ENCODE data around the gene SHISA7.
A peak's percentile ranks its signal among the peaks of the same experiment; 100 is the strongest.

SHISA7 gene

GRCh38 chr19:55482156-55482961, 39.3 kb upstream of the SHISA7 start:
- DNase-seq: no peak

- DNase-seq: no peak
Observed at GRCh38 chr19:55481794-55482155, 38.7 kb upstream of the SHISA7 start.

- no peak for DNase-seq
Observed at GRCh38 chr19:55481148-55481793, 38.2 kb upstream of the SHISA7 start.

- no peak for DNase-seq
Observed at GRCh38 chr19:55479451-55480230, 36.5 kb upstream of the SHISA7 start.

- DNase-seq: no peak
Observed at GRCh38 chr19:55479045-55479444, 35.9 kb upstream of the SHISA7 start.

GRCh38 chr19:55478364-55478763, 35.3 kb upstream of the SHISA7 start:
- no peak for DNase-seq

GRCh38 chr19:55477905-55478304, 34.8 kb upstream of the SHISA7 start:
- no peak for DNase-seq

GRCh38 chr19:55476100-55476775, 33.1 kb upstream of the SHISA7 start, which contains the start of gene ZNF628:
Gene ZNF628, plus strand, starts transcription at chr19:55476617. Its CDS starts 3,294 bp downstream, at chr19:55479911.
- DNase-seq: peak; percentile 94

- no peak for DNase-seq
Observed at GRCh38 chr19:55474269-55475265, 31.5 kb upstream of the SHISA7 start.

- no peak for DNase-seq
Observed at GRCh38 chr19:55473225-55474012, 30.3 kb upstream of the SHISA7 start.

GRCh38 chr19:55472463-55472862, 29.4 kb upstream of the SHISA7 start:
- DNase-seq: no peak

GRCh38 chr19:55471266-55471665, 28.2 kb upstream of the SHISA7 start:
- no peak for DNase-seq

- no peak for DNase-seq
Observed at GRCh38 chr19:55468054-55468393, 24.9 kb upstream of the SHISA7 start.

GRCh38 chr19:55467236-55468053, 24.3 kb upstream of the SHISA7 start:
- DNase-seq: peak; percentile 61

GRCh38 chr19:55466241-55466614, 23.1 kb upstream of the SHISA7 start:
- DNase-seq: no peak

GRCh38 chr19:55465460-55466240, 22.6 kb upstream of the SHISA7 start:
- no peak for DNase-seq

GRCh38 chr19:55464662-55465054, 21.6 kb upstream of the SHISA7 start, which contains the start of gene C19orf85:
Gene C19orf85, minus strand, starts transcription at chr19:55464751. Its CDS starts 197 bp downstream, at chr19:55464554.
- no peak for DNase-seq

- DNase-seq: no peak
Observed at GRCh38 chr19:55464039-55464661, 21.1 kb upstream of the SHISA7 start.
